DMS114 treated with DMSO at 0.1 percent for 48 hours (cell line): ENCODE measurements around the gene TMTC1.

Experiments
- DNase-seq: peaks from one replicate; lab custom pipeline; 2025; ENCODE audit not compliant: unreplicated experiment; lab: John Stamatoyannopoulos, UW

Gene TMTC1

DNA sequence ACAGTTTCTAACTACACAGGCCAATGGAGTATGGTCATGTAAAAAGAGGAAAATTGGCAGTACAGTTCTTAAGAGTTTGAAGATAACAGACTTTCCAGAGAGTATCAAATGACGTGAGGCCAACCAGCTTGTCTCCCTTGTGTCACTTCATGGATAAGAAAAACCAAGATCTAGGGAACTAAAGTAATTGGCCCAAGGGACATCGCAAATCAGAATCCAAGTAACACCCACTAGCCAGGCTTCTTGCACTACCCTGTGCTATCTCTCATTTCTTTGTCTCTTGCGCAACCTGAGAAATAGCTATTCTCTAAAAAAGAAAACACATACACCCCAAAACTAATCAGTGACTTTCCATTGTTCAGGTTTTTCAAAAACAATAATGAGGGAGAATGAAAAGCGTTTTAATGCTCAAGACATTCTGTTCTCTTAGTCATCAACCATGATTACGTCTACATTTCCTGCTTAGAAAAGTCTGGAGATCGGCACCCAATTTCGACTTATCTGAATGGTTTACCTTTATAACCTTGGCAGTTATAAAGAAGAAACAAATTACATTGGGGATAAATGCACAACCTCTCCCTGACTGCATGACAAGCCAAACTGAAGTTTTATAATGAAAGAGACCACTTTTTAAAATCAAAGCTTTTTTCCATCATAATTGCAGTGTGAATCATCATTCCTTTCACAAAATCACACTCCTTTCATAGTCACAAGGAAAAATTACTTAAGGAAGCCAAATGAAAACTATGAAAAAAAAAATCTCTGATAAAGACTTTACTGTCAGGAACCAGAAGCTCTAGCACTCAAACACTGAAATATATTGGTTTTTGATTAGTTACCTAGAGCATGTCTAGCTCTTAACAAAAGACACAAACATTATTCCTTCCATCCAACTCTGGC, 42.1 kb downstream of the TMTC1 start:
- no peak for DNase-seq

DNA sequence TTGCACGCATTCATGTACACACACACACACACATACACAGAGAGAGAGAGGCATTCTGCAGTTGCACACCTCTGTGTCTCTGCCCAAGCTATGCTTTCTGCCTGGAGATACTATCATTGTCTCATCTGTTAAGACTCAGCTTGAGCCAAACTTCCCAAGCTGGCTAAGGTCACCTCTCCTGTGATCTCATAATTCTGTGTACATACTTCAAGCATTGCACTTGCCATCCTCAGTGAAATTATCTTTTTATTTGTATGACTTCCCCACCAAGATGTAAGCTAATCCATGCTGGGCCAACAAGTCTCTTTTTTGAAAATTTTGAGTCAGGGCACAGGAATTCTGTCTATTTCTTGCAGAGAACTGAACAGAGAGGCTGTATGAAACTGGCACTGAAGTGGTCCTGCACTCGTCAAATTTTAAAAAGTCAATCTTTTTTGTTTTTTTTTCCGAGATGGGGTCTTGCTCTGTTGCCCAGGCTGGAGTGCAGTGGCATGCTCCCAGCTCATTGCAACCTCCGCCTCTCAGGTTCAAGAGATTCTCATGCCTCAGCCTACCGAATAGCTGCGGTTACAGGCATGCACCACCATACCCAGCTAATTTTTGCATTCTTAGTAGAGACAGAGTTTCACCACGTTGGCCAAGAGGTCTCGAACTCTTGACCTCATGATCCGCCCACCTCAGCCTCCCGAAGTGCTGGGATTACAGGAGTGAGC, 44.3 kb downstream of the TMTC1 start:
- DNase-seq: no peak

- DNase-seq: no peak
Observed at GRCh38 chr12:29738365-29738764, 45.4 kb downstream of the TMTC1 start.

DNA sequence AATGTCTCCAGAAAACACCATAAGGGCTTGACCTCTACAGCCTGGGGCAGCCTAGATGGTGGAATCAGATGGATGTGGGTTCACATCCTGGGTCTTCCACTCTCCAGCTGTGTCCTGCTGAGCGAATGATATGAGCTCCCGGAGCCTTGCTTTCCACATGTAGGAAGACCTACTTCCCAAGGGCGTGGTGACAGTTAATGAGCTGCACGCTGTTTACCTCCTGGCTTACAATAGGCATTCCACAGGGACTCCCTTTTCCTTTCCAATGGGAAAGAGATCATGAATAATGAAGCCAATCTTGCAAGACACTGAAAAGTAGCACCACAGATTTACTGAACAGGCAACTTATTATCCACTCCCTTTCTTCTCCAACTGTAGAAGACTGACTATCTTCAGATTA, 46.1 kb downstream of the TMTC1 start:
- DNase-seq: no peak

GRCh38 chr12:29735604-29736003, 48.1 kb downstream of the TMTC1 start:
- DNase-seq: no peak

DNA sequence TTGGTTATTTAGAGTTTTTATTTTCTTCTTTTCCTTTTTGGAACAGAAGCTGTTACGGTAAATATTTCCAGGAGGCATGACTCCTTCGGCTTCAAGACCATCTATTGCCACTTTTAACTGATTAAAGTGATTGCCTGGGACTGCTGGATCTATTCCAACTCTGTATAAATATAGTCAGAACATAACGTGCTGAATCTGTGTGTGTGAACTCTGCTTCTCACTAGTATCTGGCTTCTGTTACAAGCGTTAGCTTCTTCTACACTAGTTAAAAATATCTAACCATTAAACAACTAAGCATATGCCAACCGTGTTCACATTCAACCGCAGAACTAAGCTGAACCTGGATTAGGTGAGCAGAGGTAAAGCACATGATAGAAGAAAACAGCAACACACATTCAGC, 49.0 kb downstream of the TMTC1 start:
- DNase-seq: no peak

DNA sequence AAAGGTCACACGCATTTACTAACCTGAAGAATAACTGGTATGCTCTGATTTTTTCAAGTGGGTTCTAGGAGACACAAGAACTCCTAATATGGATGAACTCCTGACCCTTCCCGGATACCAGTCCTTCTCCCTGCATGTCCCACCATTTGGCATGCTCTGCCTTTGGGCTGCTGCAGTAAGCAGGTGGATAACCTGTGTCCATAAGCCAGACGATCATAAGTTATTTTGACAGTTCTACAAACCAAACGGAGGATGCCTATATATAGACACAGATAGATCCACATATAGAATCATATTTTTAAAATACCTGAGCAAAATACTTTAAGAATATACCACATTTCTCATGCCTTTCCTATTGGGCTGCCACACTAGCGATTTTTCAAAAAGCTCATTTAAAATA, 49.4 kb downstream of the TMTC1 start:
- DNase-seq: no peak

GRCh38 chr12:29733501-29733900, 50.2 kb downstream of the TMTC1 start:
- DNase-seq: no peak

DNA sequence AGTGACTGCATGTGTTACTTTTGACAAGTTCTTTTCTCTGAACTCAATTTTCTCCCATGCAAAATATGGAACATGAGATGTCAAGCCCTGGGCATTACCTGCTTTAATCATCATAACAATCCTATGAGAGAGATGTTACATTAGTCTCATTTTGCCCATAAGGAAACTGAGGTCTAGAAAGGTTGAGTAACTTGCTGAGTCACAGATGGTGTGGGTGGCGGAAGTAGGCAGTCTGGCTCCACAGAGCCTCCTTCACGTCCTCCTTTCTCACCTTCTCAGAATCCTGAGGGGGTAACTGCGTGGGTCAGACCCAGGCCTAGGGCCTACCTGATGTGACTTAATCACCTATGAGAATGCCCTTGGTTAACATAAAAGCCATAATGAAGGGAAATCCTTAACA, 50.7 kb downstream of the TMTC1 start:
- DNase-seq: no peak

DNA sequence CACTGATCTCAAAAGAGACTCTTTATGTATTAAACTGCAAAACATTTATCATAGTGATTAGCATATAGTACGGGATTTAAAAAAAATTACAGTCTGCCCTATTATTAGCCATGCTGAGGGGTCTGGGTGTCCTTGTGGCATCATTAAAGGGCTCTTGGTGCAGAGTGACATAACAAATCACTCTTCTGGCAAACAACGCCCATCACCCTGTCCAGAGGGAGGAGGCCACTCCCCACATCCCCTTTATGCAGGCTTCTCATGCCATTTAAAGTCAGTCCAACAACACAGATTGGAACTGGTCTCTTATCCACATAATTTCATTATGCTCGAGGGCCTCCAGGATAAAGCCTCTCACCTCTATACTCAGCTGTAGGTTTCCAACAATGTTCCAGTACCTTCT, 51.1 kb downstream of the TMTC1 start:
- no peak for DNase-seq

GRCh38 chr12:29732191-29732590, 51.6 kb downstream of the TMTC1 start:
- DNase-seq: no peak

DNA sequence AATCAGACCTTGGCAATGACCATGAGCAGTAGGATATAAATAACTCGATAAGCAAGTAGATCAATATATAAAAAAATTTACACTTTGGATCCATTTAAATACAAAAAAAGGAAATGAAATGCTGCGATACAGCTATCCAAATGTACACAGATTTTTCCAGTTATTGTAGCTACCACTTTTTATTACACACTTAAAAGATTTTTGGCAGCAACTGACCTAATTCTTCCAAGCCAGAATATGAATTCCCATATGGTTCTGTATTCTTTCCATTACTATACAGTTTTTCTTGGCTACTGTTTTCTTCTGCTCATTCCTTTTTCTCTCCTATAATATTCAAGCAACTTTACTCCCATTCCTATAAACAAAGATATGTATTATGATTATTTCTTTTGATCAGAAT, 52.2 kb downstream of the TMTC1 start:
- DNase-seq: no peak

DNA sequence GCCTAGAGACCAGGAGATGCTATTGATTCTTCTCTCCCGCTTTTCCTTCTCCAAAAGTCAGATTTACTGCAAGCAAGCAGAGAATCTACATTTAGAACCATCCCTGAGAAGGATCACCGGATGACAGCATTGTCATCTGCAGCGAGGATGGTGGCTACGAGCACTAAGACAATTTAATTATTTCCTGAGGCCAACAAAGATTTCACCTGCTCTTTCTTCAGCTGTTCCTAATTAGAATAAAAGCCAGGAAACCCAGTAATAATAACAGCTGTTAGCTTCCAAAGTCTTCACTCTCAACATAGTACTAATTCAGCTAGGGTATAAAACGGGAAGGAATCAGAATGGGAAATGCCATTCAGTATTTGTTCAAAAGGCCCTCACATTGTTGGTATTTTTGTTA, 53.3 kb downstream of the TMTC1 start:
- DNase-seq: no peak

- no peak for DNase-seq
Observed at GRCh38 chr12:29728030-29728429, 55.7 kb downstream of the TMTC1 start.

GRCh38 chr12:29726741-29727348, 56.9 kb downstream of the TMTC1 start:
- DNase-seq: no peak

GRCh38 chr12:29726321-29726692, 57.4 kb downstream of the TMTC1 start:
- no peak for DNase-seq

- no peak for DNase-seq
Observed at GRCh38 chr12:29725587-29726320, 58.0 kb downstream of the TMTC1 start.

- no peak for DNase-seq
Observed at GRCh38 chr12:29722164-29722563, 61.6 kb downstream of the TMTC1 start.

DNA sequence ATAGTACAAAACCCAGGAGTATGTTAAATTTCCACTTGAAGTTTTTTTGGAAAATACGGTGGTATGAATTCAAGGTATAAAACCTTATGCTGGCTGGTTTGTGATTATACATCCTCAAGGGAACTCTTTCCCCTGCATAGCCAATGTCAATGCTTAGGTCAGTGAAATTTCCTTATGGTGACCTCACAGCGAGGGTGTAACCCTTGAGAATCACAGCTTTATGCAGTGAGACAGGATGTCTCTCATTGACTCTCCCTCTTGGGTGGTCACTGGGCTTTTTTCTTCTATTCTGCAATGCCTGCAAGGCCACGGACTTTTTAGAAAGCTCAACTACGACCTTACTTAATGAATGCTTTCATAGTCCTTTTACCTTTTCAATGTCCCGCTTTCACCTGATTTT, 64.4 kb downstream of the TMTC1 start:
- DNase-seq: no peak

GRCh38 chr12:29717540-29718100, 66.1 kb downstream of the TMTC1 start:
- DNase-seq: no peak

- DNase-seq: no peak
Observed at GRCh38 chr12:29714966-29715365, 68.8 kb downstream of the TMTC1 start.
